DND-41 (cell line): ENCODE results near the gene PPP1R1C.

ENCODE experiments used
- EZH2 ChIP-seq: IDR thresholded peaks from 3 replicates; pipeline ENCODE4 v1.6.1; 2012; ENCODE audit warnings: borderline replicate concordance, low read depth, mild to moderate bottlenecking, moderate library complexity, low read length, inconsistent platforms; ENCODE audit not compliant: severe bottlenecking
- TF ChIP-seq, protein P1 (sequence below): IDR thresholded peaks from 2 replicates; pipeline ENCODE4 v1.5.1; 2012; ENCODE audit warnings: borderline replicate concordance, low read length, moderate library complexity, mild to moderate bottlenecking; ENCODE audit not compliant: poor library complexity, severe bottlenecking; ENCODE audit errors: extremely low read depth

DNA sequence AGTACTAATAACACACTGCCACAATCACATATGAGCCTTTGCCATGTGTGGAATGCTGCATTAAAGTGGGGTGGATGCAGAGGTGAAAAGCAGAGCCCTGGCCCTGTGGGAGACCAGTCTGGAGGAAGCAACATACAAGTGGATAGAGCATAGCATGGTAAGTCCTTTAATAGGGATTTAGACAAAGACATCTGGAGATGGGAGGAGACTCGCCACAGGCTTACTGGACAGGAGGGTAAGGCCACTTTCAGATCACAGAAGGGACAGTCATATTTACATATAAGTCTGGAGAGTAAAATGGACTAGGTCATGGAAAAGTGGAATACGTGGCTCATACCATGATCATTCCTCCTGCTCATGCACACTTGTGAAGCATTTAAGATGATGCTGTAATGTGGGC lies 84.3 kb downstream of the PPP1R1C start:
- TF ChIP-seq, protein P1, sequence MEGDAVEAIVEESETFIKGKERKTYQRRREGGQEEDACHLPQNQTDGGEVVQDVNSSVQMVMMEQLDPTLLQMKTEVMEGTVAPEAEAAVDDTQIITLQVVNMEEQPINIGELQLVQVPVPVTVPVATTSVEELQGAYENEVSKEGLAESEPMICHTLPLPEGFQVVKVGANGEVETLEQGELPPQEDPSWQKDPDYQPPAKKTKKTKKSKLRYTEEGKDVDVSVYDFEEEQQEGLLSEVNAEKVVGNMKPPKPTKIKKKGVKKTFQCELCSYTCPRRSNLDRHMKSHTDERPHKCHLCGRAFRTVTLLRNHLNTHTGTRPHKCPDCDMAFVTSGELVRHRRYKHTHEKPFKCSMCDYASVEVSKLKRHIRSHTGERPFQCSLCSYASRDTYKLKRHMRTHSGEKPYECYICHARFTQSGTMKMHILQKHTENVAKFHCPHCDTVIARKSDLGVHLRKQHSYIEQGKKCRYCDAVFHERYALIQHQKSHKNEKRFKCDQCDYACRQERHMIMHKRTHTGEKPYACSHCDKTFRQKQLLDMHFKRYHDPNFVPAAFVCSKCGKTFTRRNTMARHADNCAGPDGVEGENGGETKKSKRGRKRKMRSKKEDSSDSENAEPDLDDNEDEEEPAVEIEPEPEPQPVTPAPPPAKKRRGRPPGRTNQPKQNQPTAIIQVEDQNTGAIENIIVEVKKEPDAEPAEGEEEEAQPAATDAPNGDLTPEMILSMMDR = no peak
- TF ChIP-seq EZH2 = no peak
